ENCODE data around the gene ATG14.

ATG14 gene

DNA sequence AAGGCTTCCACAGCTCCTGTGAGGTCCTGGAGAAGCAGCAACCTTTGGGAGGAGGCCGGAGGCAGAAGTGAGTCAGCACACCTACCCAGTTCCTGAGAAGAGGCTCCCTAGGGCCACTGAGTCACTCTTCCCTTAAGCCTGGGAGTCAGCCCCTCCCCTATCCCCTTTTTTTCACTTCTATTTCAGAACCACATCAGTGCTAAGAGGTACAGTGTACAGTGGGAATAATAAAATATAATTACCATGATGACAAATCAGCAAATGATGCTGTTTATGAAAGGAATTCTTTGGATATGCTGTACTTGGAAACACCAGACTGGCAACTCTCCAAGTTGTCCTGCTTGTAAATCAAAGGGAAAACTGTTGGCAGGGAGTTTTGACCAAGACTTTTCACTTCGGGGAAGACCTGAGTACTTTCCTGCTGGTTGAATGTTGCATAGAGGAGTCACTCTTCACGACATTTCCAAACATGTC lies 36.5 kb upstream of the ATG14 start:
- no peaks in the 10 kb centered on the region for H3K9me3 ChIP-seq (ENCODE audit: control insufficient read depth, low read depth, low read length)
- no peaks in the 10 kb centered on the region for H3K36me3 ChIP-seq (ENCODE audit: control insufficient read depth, low read depth, low read length)
- H3K4me1 ChIP-seq (ENCODE audit: control insufficient read depth, low read depth, low read length) = no peaks in the 10 kb centered on the region
- H3K27me3 ChIP-seq (ENCODE audit: control insufficient read depth, insufficient read depth, low read length) = no peaks in the 10 kb centered on the region
- H3K9ac ChIP-seq (ENCODE audit: low read length) = no peak overlapping the region
- no peak overlapping the region for H3K4me3 ChIP-seq (ENCODE audit: low read length)
- H3K27ac ChIP-seq (ENCODE audit: low read length) = no peak overlapping the region

- no peaks in the 10 kb centered on the region for H3K9me3 ChIP-seq (ENCODE audit: control insufficient read depth, low read depth, low read length)
- no peaks in the 10 kb centered on the region for H3K27me3 ChIP-seq (ENCODE audit: control insufficient read depth, insufficient read depth, low read length)
- H3K27ac ChIP-seq (ENCODE audit: low read length) = no peak overlapping the region
- no peak overlapping the region for H3K9ac ChIP-seq (ENCODE audit: low read length)
- no peaks in the 10 kb centered on the region for H3K36me3 ChIP-seq (ENCODE audit: control insufficient read depth, low read depth, low read length)
- no peaks in the 10 kb centered on the region for H3K4me1 ChIP-seq (ENCODE audit: control insufficient read depth, low read depth, low read length)
- no peak overlapping the region for H3K4me3 ChIP-seq (ENCODE audit: low read length)
These were observed 35.2 kb upstream of the ATG14 start for GRCh38 chr14:55446833-55447232.

DNA sequence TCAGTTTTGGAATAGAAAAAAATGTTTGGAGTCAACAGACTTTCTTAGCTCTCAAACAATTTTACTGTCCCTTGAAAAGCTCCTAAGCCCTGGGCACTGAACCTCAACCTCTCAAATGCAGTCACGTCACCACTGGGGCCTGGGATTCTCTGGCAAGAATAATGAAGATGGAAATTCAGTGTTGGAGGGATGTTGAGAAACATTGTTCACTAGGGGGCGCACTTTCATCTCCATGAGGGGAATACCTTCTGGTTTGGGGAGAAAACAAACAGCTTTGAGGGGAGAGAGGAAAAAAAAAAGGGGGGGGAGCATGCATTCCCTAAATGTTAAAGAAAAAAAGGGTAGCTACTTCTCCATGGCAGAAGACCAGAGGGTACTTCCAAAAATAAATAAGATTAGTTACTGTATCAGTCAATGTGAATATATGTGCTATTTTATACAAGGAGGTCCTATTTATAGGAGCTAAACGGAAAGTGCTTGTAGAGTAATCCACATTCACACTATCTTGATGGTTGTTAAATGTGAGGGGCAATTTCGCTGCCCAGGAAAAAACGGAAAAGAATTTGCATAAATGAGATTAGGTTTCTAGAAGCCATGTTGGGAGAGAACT lies 34.6 kb upstream of the ATG14 start:
- Histone ChIP-seq H3K27me3 (ENCODE audit: control insufficient read depth, insufficient read depth, low read length) (no peaks in the 10 kb centered on the region), H3K9ac (ENCODE audit: low read length) (no peak overlapping the region), H3K36me3 (ENCODE audit: control insufficient read depth, low read depth, low read length) (no peaks in the 10 kb centered on the region), H3K4me3 (ENCODE audit: low read length) (no peak overlapping the region), H3K4me1 (ENCODE audit: control insufficient read depth, low read depth, low read length) (no peaks in the 10 kb centered on the region), H3K9me3 (ENCODE audit: control insufficient read depth, low read depth, low read length) (no peaks in the 10 kb centered on the region), H3K27ac (ENCODE audit: low read length) (no peak overlapping the region)

- Histone ChIP-seq H3K36me3 (ENCODE audit: control insufficient read depth, low read depth, low read length) (no peaks in the 10 kb centered on the region), H3K4me1 (ENCODE audit: control insufficient read depth, low read depth, low read length) (no peaks in the 10 kb centered on the region), H3K9ac (ENCODE audit: low read length) (no peak overlapping the region), H3K27me3 (ENCODE audit: control insufficient read depth, insufficient read depth, low read length) (no peaks in the 10 kb centered on the region), H3K27ac (ENCODE audit: low read length) (no peak overlapping the region), H3K9me3 (ENCODE audit: control insufficient read depth, low read depth, low read length) (no peaks in the 10 kb centered on the region), H3K4me3 (ENCODE audit: low read length) (no peak overlapping the region)
These were observed 29.7 kb upstream of the ATG14 start for GRCh38 chr14:55441286-55441685.

DNA sequence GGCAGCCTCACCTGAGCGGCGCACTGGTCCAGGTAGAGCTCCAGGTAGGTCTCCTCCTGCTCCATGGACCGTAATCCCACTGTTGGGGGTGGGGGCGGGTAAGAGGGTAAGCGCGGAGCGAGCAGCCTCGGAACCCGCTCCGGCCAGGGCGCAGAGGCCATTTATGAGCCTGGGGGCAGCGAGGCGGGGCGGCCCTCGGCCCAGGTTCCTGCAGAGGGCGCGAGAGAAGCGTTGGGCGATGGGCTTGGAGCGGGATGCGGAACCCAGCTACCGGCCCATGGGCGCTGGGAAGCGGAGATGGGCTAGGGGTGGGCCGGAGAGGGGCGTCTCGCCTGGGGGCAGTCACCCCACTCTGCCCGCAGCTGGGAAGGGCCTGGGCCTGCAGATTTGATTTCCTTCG lies 28.8 kb upstream of the ATG14 start, which contains the start of gene TBPL2:
Gene TBPL2, minus strand, starts transcription at position 232 of the 400 bp plus-strand sequence. Its CDS starts 167 bp downstream, at position 65.
- H3K27ac ChIP-seq (ENCODE audit: low read length) = no peak within 1 kb of the TSS
- no peak within 1 kb of the TSS for H3K4me3 ChIP-seq (ENCODE audit: low read length)
- H3K9me3 ChIP-seq (ENCODE audit: control insufficient read depth, low read depth, low read length) = no peaks in the 10 kb centered on the region
- H3K36me3 ChIP-seq (ENCODE audit: control insufficient read depth, low read depth, low read length) = no peaks in the 10 kb centered on the region
- no peaks in the 10 kb centered on the region for H3K4me1 ChIP-seq (ENCODE audit: control insufficient read depth, low read depth, low read length)
- H3K9ac ChIP-seq (ENCODE audit: low read length) = no peak within 1 kb of the TSS
- H3K27me3 ChIP-seq (ENCODE audit: control insufficient read depth, insufficient read depth, low read length) = no peaks in the 10 kb centered on the region

DNA sequence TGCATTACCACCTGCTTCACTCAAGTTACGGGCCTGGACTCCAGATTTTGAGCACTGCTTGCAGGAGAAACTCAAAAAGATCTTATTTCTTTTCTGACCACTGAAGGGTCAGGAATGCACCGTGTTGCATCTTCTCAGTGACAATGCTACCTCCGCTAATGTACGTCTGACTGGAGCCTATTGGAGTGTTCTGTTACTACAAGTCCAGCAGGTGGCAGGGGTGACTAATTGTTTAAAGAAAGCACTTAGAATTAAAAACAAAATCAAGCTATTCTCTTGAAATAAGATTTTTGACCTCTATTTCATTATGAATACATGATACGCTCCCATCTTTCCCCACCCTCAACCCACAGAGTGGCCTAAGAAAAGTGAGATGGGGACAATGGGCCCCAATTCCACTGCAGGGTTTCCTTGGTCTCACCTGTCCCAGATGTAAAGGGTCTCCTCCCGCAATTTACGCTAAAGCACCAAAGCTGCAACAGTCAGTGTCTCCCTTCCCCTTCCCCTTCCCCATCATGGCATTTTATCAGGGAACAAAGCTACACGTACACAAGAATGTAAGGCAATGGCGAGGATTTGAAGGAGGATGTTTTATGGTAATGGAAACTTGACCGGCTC lies 26.5 kb upstream of the ATG14 start:
- Histone ChIP-seq H3K36me3 (ENCODE audit: control insufficient read depth, low read depth, low read length) (no peaks in the 10 kb centered on the region), H3K4me1 (ENCODE audit: control insufficient read depth, low read depth, low read length) (no peaks in the 10 kb centered on the region), H3K9ac (ENCODE audit: low read length) (no peak overlapping the region), H3K27ac (ENCODE audit: low read length) (no peak overlapping the region), H3K9me3 (ENCODE audit: control insufficient read depth, low read depth, low read length) (no peaks in the 10 kb centered on the region), H3K4me3 (ENCODE audit: low read length) (no peak overlapping the region), H3K27me3 (ENCODE audit: control insufficient read depth, insufficient read depth, low read length) (no peaks in the 10 kb centered on the region)

DNA sequence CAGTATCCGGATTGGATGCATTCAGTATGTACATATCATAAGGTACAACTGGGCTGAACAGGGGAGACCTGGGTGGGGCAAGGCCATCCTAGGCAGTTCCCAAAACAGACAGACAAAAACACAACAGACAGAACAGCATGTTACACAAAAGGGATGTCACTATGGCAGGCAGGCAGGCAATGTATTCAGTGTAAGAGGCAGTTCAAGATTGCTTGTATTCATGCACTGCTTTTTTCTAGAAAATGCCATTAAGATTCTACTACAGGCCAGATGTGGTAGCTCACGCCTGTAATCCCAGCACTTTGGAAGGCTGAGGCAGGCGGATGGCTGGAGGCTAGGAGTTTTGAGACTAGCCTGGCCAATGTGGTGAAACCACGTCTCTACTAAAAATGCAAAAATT lies 25.3 kb upstream of the ATG14 start:
- Histone ChIP-seq H3K9me3 (ENCODE audit: control insufficient read depth, low read depth, low read length) (no peaks in the 10 kb centered on the region), H3K4me3 (ENCODE audit: low read length) (no peak overlapping the region), H3K9ac (ENCODE audit: low read length) (no peak overlapping the region), H3K36me3 (ENCODE audit: control insufficient read depth, low read depth, low read length) (no peaks in the 10 kb centered on the region), H3K27ac (ENCODE audit: low read length) (no peak overlapping the region), H3K27me3 (ENCODE audit: control insufficient read depth, insufficient read depth, low read length) (no peaks in the 10 kb centered on the region), H3K4me1 (ENCODE audit: control insufficient read depth, low read depth, low read length) (no peaks in the 10 kb centered on the region)

DNA sequence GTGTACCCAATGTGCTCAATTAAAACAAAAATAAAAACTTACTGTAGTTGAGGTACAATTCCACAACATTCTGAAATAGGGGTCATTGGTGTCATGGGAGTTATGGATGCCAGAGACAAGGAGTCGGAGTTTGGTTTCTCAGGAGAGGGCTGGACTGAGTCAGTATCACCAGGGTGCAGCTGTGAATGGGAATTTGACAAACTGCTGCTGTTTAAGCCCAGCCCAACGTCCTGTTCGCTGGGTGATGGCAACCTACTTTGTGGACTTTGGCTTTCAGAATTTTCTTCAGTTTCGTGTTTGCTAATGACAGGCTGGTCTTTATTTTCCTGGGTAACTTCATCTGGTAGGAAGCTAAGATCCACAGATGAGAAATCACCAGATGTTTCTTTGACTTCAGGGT lies 24.9 kb upstream of the ATG14 start:
- H3K36me3 ChIP-seq (ENCODE audit: control insufficient read depth, low read depth, low read length) = no peaks in the 10 kb centered on the region
- no peak overlapping the region for H3K4me3 ChIP-seq (ENCODE audit: low read length)
- H3K4me1 ChIP-seq (ENCODE audit: control insufficient read depth, low read depth, low read length) = no peaks in the 10 kb centered on the region
- H3K27me3 ChIP-seq (ENCODE audit: control insufficient read depth, insufficient read depth, low read length) = no peaks in the 10 kb centered on the region
- no peak overlapping the region for H3K27ac ChIP-seq (ENCODE audit: low read length)
- H3K9me3 ChIP-seq (ENCODE audit: control insufficient read depth, low read depth, low read length) = no peaks in the 10 kb centered on the region
- no peak overlapping the region for H3K9ac ChIP-seq (ENCODE audit: low read length)

DNA sequence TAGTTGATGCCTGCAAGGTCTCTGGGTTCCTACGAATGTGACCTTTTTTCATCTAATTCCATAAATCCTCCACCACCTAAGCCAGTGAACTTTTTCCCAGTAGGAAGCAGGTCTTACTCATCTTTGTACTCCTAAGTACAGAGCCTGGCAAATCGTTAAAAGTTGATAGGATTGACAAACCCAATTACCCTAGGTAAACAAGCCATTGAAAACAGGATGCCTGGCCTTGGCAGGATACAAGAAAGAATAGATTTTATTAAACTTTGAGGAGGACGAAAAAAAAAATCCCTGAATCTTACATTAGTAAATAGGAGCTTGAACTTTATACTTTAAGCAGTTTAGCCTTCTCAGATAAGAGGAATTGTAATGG lies 23.2 kb upstream of the ATG14 start:
- Histone ChIP-seq H3K4me3 (ENCODE audit: low read length) (no peak overlapping the region), H3K27me3 (ENCODE audit: control insufficient read depth, insufficient read depth, low read length) (no peaks in the 10 kb centered on the region), H3K4me1 (ENCODE audit: control insufficient read depth, low read depth, low read length) (peaks cover 2% of the 10 kb centered on the region)

GRCh38 chr14:55433880-55434804 lies 22.5 kb upstream of the ATG14 start:
- no peak overlapping the region for H3K4me3 ChIP-seq (ENCODE audit: low read length)
- H3K9ac ChIP-seq (ENCODE audit: low read length) = no peak overlapping the region
- no peak overlapping the region for H3K27ac ChIP-seq (ENCODE audit: low read length)
- H3K9me3 ChIP-seq (ENCODE audit: control insufficient read depth, low read depth, low read length) = no peaks in the 10 kb centered on the region
- no peaks in the 10 kb centered on the region for H3K27me3 ChIP-seq (ENCODE audit: control insufficient read depth, insufficient read depth, low read length)
- H3K36me3 ChIP-seq (ENCODE audit: control insufficient read depth, low read depth, low read length) = no peaks in the 10 kb centered on the region
- peaks cover 3% of the 10 kb centered on the region for H3K4me1 ChIP-seq (ENCODE audit: control insufficient read depth, low read depth, low read length)

More for the DNA sequence above, 23.2 kb upstream of the ATG14 start:
- Histone ChIP-seq H3K36me3 (ENCODE audit: control insufficient read depth, low read depth, low read length) (no peaks in the 10 kb centered on the region), H3K9me3 (ENCODE audit: control insufficient read depth, low read depth, low read length) (no peaks in the 10 kb centered on the region), H3K27ac (ENCODE audit: low read length) (no peak overlapping the region), H3K9ac (ENCODE audit: low read length) (no peak overlapping the region)

DNA sequence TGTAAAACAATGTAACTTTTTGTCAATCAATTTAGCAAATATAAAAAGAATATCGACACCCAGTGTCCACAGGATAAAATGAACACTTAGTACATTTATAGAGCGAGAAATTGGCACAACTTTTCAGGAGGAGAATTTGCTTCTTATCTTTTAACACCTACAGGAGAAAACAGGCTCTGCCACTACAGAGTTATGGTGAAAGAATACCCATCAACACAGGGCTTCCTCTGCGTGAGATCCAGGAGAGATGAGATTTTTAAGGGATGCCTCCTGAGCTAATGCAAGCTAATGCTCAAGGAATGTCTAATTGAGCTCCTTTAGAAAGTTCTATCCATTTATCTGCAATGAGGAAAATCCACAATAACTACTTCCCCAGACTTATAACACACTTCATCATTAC lies 21.0 kb upstream of the ATG14 start:
- Histone ChIP-seq H3K4me1 (ENCODE audit: control insufficient read depth, low read depth, low read length) (peaks cover 3% of the 10 kb centered on the region), H3K27me3 (ENCODE audit: control insufficient read depth, insufficient read depth, low read length) (no peaks in the 10 kb centered on the region), H3K27ac (ENCODE audit: low read length) (no peak overlapping the region), H3K4me3 (ENCODE audit: low read length) (no peak overlapping the region), H3K9ac (ENCODE audit: low read length) (no peak overlapping the region), H3K9me3 (ENCODE audit: control insufficient read depth, low read depth, low read length) (no peaks in the 10 kb centered on the region), H3K36me3 (ENCODE audit: control insufficient read depth, low read depth, low read length) (no peaks in the 10 kb centered on the region)

Measured in iPS-18a (cell line).